Measurements from ENCODE around the gene RELN.

RELN gene

DNA sequence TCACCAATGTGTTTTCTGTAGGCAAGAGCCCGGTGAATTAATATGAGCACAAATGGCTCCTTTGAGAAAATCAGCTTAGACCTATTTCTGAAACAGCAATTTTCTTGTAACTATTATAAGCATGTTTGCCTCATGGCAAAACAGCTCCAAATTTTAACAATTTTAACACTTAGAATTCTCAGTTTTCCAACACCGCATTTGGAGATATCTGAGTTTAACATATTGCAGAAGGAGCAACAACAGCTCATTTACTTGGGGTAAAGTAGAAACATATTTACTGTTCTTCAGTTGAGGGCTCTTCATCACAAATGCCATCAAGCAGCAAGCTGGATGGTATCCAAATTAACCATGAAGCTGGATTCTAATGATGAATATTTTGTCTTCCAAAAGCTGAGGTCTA lies 409.4 kb downstream of the RELN start:
- H3K9ac ChIP-seq (ENCODE audit: low read depth, low read length): no peak overlapping the region
- H3K36me3 ChIP-seq (ENCODE audit: insufficient read depth, low read length): no peaks in the 10 kb centered on the region
- H3K9me3 ChIP-seq (ENCODE audit: control insufficient read depth, insufficient read depth, low read length): no peaks in the 10 kb centered on the region
- H3K4me1 ChIP-seq (ENCODE audit: insufficient read depth, low read length): no peaks in the 10 kb centered on the region

DNA sequence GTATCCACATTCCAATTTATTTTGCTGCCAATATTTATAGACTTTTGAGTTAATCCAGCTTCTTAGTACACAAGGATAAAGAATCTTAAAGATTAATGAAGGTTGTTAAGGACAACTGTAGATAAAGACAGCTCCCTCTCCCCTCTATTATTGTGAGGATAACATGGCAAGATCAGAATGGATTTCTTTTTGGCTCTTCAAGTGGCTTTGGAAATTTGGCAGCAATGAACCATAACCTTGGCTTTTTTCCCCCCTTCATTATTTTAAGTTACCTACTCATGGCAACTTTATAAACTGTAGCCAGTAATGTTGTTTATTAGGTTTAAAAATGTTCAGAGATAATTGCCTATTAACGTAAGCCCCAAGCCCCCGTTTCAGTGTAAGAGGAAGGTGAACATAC lies 412.4 kb downstream of the RELN start:
- no peak overlapping the region for H3K9ac ChIP-seq (ENCODE audit: low read depth, low read length)
- no peaks in the 10 kb centered on the region for H3K4me1 ChIP-seq (ENCODE audit: insufficient read depth, low read length)
- no peaks in the 10 kb centered on the region for H3K9me3 ChIP-seq (ENCODE audit: control insufficient read depth, insufficient read depth, low read length)
- no peaks in the 10 kb centered on the region for H3K36me3 ChIP-seq (ENCODE audit: insufficient read depth, low read length)

DNA sequence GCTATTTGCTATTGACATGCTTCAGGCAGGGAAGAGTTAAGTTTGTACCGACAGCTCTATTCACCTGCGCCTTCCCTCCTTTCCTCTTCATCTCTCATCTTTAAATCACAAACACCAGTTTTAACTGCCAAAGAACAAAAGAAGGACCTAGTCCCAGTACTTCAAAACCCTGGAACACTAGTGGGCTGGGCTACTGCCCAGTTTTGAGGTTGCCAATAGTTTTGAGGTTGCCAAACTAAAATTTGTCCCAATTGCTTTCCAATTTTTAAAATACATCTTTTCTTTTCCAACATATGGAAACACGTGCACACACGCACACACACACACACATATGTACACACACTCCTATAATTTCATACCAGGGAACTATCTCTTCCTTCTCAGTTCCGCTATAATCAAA lies 412.8 kb downstream of the RELN start:
- H3K9me3 ChIP-seq (ENCODE audit: control insufficient read depth, insufficient read depth, low read length): no peaks in the 10 kb centered on the region
- no peak overlapping the region for H3K9ac ChIP-seq (ENCODE audit: low read depth, low read length)
- H3K4me1 ChIP-seq (ENCODE audit: insufficient read depth, low read length): no peaks in the 10 kb centered on the region
- no peaks in the 10 kb centered on the region for H3K36me3 ChIP-seq (ENCODE audit: insufficient read depth, low read length)

DNA sequence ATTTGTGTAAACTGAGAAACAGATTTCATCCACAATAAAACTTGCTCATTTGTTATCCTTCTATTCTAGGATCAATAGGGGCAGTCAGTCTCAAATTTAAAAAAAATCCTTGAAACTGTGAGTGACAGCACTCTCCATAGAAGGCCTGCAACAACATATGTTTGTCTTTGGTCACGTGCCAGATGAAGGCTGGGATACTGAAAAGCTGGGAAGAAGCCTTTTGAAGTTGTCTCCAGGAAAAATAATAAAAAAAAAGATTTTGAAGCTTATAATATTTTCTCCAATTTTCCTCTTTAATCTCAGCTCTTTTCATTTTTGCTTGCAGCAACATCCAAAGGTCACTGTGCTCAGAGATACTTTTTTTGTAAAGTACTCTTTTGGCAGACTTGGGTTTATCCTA lies 414.9 kb downstream of the RELN start:
- Histone ChIP-seq H3K9ac (ENCODE audit: low read depth, low read length) (no peak overlapping the region), H3K4me1 (ENCODE audit: insufficient read depth, low read length) (no peaks in the 10 kb centered on the region), H3K9me3 (ENCODE audit: control insufficient read depth, insufficient read depth, low read length) (no peaks in the 10 kb centered on the region), H3K36me3 (ENCODE audit: insufficient read depth, low read length) (no peaks in the 10 kb centered on the region)

DNA sequence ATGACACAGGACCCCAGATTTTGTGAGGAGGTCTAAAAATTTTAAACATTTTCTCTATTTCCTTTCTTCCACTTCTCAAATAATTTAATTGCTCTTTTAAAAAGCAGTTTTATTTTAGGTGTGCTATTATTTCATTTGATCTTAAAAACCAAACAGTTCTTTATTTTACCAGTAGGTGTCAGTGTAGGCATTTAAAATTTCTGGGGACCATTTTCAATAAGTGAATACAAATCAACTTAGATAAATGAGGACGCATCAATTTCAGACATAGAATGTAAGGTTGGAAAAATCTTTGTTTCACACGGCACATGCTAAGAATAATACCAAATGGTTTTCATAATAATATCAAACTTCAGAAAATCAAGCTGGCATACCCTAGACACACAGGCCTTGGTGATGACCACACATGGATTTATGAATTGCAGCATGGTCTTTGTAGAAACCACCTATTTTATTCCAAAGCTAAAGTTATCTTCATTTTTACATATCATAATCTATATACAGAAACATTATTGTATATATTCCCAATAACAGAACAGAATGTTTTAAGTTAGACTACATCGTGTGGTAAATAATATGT lies 415.9 kb downstream of the RELN start:
- no peaks in the 10 kb centered on the region for H3K4me1 ChIP-seq (ENCODE audit: insufficient read depth, low read length)
- no peaks in the 10 kb centered on the region for H3K9me3 ChIP-seq (ENCODE audit: control insufficient read depth, insufficient read depth, low read length)
- H3K36me3 ChIP-seq (ENCODE audit: insufficient read depth, low read length): no peaks in the 10 kb centered on the region
- H3K9ac ChIP-seq (ENCODE audit: low read depth, low read length): no peak overlapping the region

DNA sequence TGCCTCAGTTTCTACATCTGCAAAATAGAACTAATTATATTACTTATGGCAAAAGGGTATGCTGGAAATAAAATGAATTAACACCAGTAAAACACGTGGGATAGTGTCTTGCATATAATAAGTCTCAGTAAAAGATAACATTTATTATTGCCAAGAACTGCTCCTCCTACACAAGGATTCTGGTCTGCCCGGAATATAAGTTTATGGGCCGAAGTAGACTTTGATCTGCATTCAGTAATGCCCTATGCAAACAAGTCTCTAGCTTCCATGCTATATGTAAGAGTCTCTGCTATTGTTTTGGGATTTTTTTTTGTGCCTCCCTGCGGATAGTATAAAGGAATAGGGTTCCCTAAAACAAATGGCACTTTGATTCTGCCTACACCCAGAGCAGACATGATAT lies 417.9 kb downstream of the RELN start:
- no peaks in the 10 kb centered on the region for H3K9me3 ChIP-seq (ENCODE audit: control insufficient read depth, insufficient read depth, low read length)
- H3K4me1 ChIP-seq (ENCODE audit: insufficient read depth, low read length): no peaks in the 10 kb centered on the region
- no peak overlapping the region for H3K9ac ChIP-seq (ENCODE audit: low read depth, low read length)
- no peaks in the 10 kb centered on the region for H3K36me3 ChIP-seq (ENCODE audit: insufficient read depth, low read length)

DNA sequence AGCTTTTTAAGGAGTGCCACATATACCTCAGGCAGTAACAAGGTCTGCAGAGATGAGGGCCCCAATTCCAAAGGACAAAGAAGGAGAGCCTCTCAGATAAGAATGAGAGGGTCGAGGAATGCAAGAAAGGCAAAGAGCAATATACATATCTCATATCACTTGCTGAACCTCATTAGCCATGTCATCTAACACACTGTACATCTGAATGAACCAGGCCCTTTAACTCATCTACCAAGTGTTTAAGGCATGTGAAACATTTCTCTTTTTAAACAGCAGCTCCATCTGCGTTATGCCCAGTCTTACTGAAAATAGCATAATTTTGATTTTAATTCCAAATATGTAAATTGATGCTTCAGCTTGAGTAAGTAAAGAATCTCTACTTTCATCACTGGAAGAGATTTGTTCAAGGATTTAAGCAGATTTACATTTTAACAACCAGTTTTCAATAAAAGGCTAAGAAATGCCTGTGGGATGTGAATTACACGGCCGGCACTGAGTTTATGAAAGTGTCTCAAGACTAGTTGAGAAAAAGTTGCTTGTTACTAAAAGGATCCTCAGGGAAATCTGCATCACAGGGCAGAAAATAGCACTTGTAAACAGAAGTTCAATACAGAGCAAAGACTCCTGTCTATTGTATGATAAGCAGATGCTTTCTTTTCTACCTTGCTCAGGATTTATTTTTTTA lies 419.7 kb downstream of the RELN start:
- H3K9ac ChIP-seq (ENCODE audit: low read depth, low read length): no peak overlapping the region
- H3K9me3 ChIP-seq (ENCODE audit: control insufficient read depth, insufficient read depth, low read length): no peaks in the 10 kb centered on the region
- no peaks in the 10 kb centered on the region for H3K4me1 ChIP-seq (ENCODE audit: insufficient read depth, low read length)
- H3K36me3 ChIP-seq (ENCODE audit: insufficient read depth, low read length): no peaks in the 10 kb centered on the region

DNA sequence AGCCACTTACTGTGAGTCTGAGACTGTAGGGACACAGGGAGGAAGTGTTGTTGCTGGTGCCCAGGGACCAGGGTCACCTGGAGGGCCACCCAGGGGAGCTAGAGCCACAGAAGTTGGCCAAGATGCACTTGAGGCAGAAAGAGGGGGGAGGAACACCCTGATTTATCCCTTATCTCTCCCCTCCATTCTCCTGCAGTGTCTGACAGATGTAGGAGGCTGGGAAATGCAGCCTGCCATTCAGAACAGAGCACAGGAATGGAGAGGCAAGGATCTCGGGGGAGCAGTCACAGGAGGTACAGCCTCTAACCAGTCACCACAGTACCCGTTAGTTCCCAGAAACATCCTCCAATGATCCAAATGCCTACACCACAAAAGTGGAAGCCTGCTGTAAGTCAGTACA lies 425.0 kb downstream of the RELN start:
- Histone ChIP-seq H3K36me3 (ENCODE audit: insufficient read depth, low read length) (no peaks in the 10 kb centered on the region), H3K9ac (ENCODE audit: low read depth, low read length) (no peak overlapping the region), H3K4me1 (ENCODE audit: insufficient read depth, low read length) (no peaks in the 10 kb centered on the region), H3K9me3 (ENCODE audit: control insufficient read depth, insufficient read depth, low read length) (no peaks in the 10 kb centered on the region)

DNA sequence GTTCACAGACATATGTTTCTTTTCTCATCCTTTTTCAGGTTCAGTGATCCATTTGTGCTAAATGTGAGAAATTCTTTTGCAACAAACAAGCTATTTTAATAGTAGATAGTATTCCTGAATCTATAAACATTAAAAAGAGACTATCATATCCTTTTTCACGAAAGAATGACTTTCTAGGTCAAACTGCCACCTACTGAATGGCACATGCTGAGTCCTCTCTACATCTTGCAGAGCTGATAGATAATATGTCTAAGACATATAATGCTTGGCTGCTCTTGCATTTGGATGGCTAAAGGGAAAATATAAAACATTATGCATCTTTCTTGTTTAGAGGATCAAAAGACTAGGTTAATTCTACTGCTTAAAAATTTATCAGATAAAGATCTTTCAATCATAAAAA lies 429.3 kb downstream of the RELN start:
- H3K9ac ChIP-seq (ENCODE audit: low read depth, low read length): no peak overlapping the region
- no peaks in the 10 kb centered on the region for H3K9me3 ChIP-seq (ENCODE audit: control insufficient read depth, insufficient read depth, low read length)
- no peaks in the 10 kb centered on the region for H3K4me1 ChIP-seq (ENCODE audit: insufficient read depth, low read length)
- H3K36me3 ChIP-seq (ENCODE audit: insufficient read depth, low read length): no peaks in the 10 kb centered on the region

DNA sequence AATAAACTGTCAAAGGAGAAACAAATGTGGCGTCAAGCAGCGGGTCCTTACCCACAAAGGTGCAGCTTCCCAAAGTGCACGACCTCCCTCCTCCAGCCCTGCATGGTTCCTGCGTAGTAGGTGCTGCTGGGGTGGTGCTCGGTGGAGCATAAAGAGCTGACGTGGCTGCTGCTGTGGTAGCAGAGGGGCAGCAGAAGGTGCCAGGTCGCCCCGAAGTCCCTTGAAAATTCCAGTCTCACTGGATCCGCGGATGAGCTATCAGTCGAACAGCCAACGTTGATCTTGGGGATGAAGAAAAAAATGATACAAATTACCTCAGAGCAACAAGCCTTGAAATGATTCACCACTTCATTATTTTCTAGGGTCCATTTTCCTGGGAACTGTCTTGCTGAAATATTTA lies 438.4 kb downstream of the RELN start:
- Histone ChIP-seq H3K9ac (ENCODE audit: low read depth, low read length) (no peak overlapping the region), H3K36me3 (ENCODE audit: insufficient read depth, low read length) (no peaks in the 10 kb centered on the region), H3K9me3 (ENCODE audit: control insufficient read depth, insufficient read depth, low read length) (no peaks in the 10 kb centered on the region), H3K4me1 (ENCODE audit: insufficient read depth, low read length) (no peaks in the 10 kb centered on the region)

DNA sequence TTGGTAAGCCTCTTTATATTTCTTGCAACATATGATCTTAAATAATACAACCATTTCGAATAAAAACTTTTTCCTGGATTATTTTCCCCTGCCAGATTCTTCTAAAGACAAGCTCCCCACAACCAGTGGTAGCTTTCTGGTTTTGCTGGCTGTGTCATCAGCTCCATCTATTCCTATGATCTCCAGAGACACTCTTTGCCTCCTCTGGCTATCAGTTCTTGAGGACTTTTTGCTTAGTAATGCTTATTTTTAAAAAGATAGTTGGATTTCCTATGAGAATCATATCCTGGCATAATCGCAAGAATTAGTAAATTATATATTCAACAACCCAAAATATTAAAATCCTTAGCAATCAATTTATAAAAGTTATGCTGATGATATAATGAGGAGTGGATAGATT lies 439.7 kb downstream of the RELN start:
- H3K36me3 ChIP-seq (ENCODE audit: insufficient read depth, low read length): no peaks in the 10 kb centered on the region
- no peaks in the 10 kb centered on the region for H3K9me3 ChIP-seq (ENCODE audit: control insufficient read depth, insufficient read depth, low read length)
- H3K4me1 ChIP-seq (ENCODE audit: insufficient read depth, low read length): no peaks in the 10 kb centered on the region

DNA sequence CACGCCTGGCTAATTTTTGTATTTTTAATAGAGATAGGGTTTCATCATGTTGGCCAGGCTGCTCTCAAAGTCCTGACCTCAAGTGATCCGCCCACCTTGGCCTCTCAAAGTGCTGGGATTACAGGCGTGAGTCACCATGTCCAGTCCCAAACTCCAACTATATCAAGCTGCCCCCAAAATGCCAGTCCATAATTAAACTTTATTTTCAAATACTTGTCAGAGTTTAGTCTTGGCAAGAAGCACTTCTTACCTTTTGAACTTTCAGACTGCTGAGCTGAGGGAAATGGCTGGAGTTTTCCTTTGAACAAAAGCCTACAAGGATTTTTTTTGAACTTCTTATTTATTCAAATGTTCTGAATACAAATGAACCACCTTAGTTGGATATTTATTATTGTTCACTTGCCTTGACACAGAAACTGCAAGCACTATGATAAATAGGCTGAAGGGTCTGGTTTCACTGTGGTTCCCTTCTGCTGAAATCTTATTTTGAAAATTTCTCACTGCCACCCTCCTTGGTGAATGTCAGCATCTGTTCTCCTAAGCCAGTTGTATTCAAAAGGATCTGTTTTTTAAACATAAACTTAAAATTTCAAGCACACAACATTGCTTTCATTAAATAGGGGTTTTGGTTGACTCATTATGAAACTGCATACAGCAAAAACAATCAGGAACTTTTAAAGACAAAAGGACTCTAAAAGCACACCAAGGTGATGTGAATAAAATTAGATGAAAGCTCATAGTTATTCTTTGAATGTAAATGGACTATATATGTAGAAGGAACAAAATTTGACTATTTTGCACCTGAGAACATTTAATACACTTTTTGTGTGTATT lies 441.8 kb downstream of the RELN start:
- Histone ChIP-seq H3K9me3 (ENCODE audit: control insufficient read depth, insufficient read depth, low read length) (no peaks in the 10 kb centered on the region), H3K36me3 (ENCODE audit: insufficient read depth, low read length) (no peaks in the 10 kb centered on the region), H3K4me1 (ENCODE audit: insufficient read depth, low read length) (no peaks in the 10 kb centered on the region), H3K9ac (ENCODE audit: low read depth, low read length) (no peak overlapping the region)

More for the DNA sequence above, 439.7 kb downstream of the RELN start:
- no peak overlapping the region for H3K9ac ChIP-seq (ENCODE audit: low read depth, low read length)

DNA sequence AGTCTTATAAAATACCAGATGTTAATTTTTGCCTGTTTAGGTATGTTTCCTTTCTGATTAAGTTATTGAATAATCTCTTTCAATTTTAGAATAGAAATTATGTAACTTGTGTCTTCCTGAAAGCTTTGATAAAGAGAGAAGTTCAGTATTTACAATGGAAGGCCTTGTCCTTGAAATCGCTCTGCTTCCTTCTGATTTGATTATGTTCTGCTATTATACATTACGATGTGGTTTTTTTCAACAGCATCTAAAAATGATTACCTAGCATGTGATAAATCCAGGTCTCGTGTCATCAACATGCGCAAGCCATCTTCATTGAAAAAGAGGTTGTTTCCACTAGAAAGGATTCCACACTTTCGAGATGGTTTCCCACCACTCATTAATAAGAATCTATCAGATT lies 447.0 kb downstream of the RELN start:
- Histone ChIP-seq H3K9ac (ENCODE audit: low read depth, low read length) (no peak overlapping the region), H3K9me3 (ENCODE audit: control insufficient read depth, insufficient read depth, low read length) (no peaks in the 10 kb centered on the region), H3K36me3 (ENCODE audit: insufficient read depth, low read length) (no peaks in the 10 kb centered on the region), H3K4me1 (ENCODE audit: insufficient read depth, low read length) (no peaks in the 10 kb centered on the region)

DNA sequence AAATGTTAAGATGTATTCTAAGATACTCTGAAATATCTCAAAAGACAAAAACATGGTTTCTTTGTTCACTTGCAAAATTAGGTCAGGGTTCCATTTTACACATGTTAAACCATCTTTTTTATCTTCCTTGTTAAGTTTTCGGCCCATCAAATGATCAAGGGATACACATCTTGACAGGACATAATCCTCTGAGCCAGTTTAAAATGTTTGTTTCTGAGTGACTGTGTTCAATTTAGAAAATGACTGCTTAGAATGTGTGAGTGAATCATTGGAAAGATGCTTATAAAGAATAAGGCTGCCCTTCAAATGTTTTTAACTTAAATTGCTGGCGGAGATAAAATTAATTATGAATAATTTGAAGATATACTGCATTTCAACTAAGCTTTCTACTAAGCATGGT lies 447.5 kb downstream of the RELN start:
- Histone ChIP-seq H3K9me3 (ENCODE audit: control insufficient read depth, insufficient read depth, low read length) (no peaks in the 10 kb centered on the region), H3K36me3 (ENCODE audit: insufficient read depth, low read length) (no peaks in the 10 kb centered on the region)

DNA sequence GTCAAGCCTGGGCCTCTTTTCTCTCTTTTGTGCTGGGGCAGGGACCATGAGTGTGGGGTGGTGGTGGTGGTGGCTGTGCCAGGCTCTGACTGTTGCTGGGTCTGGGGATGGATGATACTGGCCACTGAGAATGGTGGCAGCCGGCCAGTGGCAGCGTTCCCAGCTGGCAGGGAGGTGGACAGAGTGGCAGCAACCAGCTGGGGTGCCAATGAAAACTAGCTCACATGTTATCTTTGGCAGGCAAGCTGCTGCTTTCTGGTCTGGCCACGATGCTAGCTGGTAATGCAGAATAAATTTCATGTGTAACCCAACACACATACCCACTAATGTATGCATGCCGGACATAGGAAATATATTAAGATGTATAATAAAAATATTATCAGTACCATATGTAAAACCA lies 448.4 kb downstream of the RELN start:
- H3K36me3 ChIP-seq (ENCODE audit: insufficient read depth, low read length): no peaks in the 10 kb centered on the region

More for the DNA sequence above, 447.5 kb downstream of the RELN start:
- Histone ChIP-seq H3K4me1 (ENCODE audit: insufficient read depth, low read length) (no peaks in the 10 kb centered on the region), H3K9ac (ENCODE audit: low read depth, low read length) (no peak overlapping the region)

More for the DNA sequence above, 448.4 kb downstream of the RELN start:
- no peaks in the 10 kb centered on the region for H3K9me3 ChIP-seq (ENCODE audit: control insufficient read depth, insufficient read depth, low read length)
- no peaks in the 10 kb centered on the region for H3K4me1 ChIP-seq (ENCODE audit: insufficient read depth, low read length)
- no peak overlapping the region for H3K9ac ChIP-seq (ENCODE audit: low read depth, low read length)

All from ES-I3 (cell line).